ENCODE results near the gene TUBB4B.

DNA sequence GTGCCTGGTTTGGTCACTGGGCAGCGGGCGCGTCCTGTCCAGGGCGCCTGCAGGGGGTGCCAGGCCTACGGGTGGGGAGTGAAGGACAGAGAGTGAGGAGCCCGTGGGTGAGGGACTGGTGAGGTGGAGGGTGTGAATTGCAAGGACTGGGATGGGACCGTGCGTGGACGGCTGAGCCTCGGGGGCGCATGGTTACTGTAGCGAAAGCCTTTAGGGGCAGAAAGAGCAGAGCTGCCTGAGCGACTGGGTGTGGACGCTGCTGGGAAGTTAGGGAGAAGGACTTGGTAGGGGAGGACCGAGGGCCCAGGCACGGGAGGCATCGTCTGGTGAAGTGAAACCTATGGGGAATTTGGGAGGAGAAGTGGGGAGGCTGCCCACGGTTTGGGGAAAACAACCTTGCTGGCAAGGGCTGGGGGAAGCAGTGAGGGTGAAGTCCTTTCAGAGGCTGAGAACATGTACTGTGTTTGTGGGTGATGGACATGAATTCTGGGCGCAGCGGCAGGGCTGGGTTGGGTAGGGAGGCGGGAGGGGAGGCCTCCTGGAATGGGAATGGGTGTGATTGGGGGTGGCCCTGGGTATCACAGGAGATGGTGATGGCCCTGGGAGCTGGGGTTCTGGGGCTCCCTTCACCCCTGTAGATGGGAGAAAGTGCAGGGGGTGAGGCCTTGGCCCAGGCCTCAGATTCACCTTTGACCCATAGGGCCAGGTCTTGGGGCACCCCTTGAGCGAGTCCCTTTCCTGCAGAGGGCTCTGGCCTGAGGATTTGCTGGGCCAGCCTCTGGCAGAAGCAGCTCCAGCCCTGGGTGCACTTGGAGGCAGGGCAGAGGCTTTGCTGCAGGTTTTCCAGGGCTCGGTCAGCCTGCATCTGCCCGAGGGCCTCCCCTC is 34.7 kb downstream of the TUBB4B start:
- TF ChIP-seq, protein P1, sequence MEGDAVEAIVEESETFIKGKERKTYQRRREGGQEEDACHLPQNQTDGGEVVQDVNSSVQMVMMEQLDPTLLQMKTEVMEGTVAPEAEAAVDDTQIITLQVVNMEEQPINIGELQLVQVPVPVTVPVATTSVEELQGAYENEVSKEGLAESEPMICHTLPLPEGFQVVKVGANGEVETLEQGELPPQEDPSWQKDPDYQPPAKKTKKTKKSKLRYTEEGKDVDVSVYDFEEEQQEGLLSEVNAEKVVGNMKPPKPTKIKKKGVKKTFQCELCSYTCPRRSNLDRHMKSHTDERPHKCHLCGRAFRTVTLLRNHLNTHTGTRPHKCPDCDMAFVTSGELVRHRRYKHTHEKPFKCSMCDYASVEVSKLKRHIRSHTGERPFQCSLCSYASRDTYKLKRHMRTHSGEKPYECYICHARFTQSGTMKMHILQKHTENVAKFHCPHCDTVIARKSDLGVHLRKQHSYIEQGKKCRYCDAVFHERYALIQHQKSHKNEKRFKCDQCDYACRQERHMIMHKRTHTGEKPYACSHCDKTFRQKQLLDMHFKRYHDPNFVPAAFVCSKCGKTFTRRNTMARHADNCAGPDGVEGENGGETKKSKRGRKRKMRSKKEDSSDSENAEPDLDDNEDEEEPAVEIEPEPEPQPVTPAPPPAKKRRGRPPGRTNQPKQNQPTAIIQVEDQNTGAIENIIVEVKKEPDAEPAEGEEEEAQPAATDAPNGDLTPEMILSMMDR (tag by site-specific recombination; IDR thresholded peaks at IDR 0.05), result 0 out of 2 replicates have a peak, but pooled peaks have one; percentile 39
- TF ChIP-seq, protein P2, sequence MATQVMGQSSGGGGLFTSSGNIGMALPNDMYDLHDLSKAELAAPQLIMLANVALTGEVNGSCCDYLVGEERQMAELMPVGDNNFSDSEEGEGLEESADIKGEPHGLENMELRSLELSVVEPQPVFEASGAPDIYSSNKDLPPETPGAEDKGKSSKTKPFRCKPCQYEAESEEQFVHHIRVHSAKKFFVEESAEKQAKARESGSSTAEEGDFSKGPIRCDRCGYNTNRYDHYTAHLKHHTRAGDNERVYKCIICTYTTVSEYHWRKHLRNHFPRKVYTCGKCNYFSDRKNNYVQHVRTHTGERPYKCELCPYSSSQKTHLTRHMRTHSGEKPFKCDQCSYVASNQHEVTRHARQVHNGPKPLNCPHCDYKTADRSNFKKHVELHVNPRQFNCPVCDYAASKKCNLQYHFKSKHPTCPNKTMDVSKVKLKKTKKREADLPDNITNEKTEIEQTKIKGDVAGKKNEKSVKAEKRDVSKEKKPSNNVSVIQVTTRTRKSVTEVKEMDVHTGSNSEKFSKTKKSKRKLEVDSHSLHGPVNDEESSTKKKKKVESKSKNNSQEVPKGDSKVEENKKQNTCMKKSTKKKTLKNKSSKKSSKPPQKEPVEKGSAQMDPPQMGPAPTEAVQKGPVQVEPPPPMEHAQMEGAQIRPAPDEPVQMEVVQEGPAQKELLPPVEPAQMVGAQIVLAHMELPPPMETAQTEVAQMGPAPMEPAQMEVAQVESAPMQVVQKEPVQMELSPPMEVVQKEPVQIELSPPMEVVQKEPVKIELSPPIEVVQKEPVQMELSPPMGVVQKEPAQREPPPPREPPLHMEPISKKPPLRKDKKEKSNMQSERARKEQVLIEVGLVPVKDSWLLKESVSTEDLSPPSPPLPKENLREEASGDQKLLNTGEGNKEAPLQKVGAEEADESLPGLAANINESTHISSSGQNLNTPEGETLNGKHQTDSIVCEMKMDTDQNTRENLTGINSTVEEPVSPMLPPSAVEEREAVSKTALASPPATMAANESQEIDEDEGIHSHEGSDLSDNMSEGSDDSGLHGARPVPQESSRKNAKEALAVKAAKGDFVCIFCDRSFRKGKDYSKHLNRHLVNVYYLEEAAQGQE (tag by site-specific recombination; IDR thresholded peaks at IDR 0.05), result no peak
- no peak for TF ChIP-seq ZNF596 (tag by site-specific recombination; IDR thresholded peaks at IDR 0.05)
- no peak for TF ChIP-seq ZNF138 (tag by site-specific recombination; IDR thresholded peaks at IDR 0.05; ENCODE audit: borderline replicate concordance)

All from HEK293 (cell line).